HEK293 (cell line): ENCODE measurements around the gene SETD3.

Experiments
- CTCF ChIA-PET: fragments of 350-600 bp; formaldehyde crosslinking; extraction: SDS; loops from one replicate; lab custom pipeline; 2021; ENCODE audit warnings: antibody characterized with exemption; lab: Yijun Ruan, JAX
- POLR2A ChIA-PET: fragments of 300-600 bp; formaldehyde crosslinking; extraction: SDS; loops from one replicate; lab custom pipeline; 2020; ENCODE audit warnings: antibody characterized with exemption, inconsistent platforms; lab: Yijun Ruan, JAX
- H3K27ac ChIP-seq: fragments of 200-500 bp; sonication (Bioruptor generic); 2 replicates; pipeline ENCODE4 v1.5.1; 2014; ENCODE audit warnings: low read depth, low read length, control low read depth, inconsistent platforms; ENCODE audit errors: extremely low read depth
- H3K36me3 ChIP-seq, 2 experiments: fragments of 200-500 bp in 1 of 2; sonication (Bioruptor generic) in 1 of 2; 1 replicate in 1 of 2; 2 replicates in 1 of 2; pipeline ENCODE4 v1.5.1; 2014 to 2017; ENCODE audit warnings: inconsistent platforms in 2 of 2, low read length in 2 of 2; ENCODE audit not compliant: control insufficient read depth in 2 of 2, insufficient read depth in 1 of 2
- H3K4me1 ChIP-seq: fragments of 200-500 bp; sonication (Bioruptor generic); 2 replicates; pipeline ENCODE4 v1.5.1; 2014; ENCODE audit warnings: mild to moderate bottlenecking, low read length, inconsistent platforms; ENCODE audit not compliant: control insufficient read depth, insufficient read depth
- H3K4me3 ChIP-seq: 2 replicates; pipeline ENCODE4 v1.5.1; 2011; ENCODE audit warnings: low read depth, mild to moderate bottlenecking, control low read depth, low read length, moderate library complexity
- H3K9me3 ChIP-seq: fragments of 200-500 bp; sonication (Bioruptor generic); 2 replicates; pipeline ENCODE4 v1.5.1; 2014; ENCODE audit warnings: low read depth, low read length, inconsistent platforms; ENCODE audit not compliant: control insufficient read depth, insufficient read depth
- EGR2 ChIP-seq: fragments of 450-650 bp; formaldehyde crosslinking; IDR thresholded peaks from 2 replicates; pipeline ENCODE4 v1.5.1; 2016; ENCODE audit warnings: low read depth, missing biosample characterization, missing genetic modification characterization
- HIC1 ChIP-seq: fragments of 450-650 bp; formaldehyde crosslinking; IDR thresholded peaks from 2 replicates; pipeline ENCODE4 v1.5.1; 2016; ENCODE audit warnings: missing biosample characterization, missing genetic modification characterization
- KLF1 ChIP-seq: fragments of 450-650 bp; formaldehyde crosslinking; IDR thresholded peaks from 2 replicates; pipeline ENCODE4 v1.5.1; 2016; ENCODE audit warnings: missing biosample characterization, missing genetic modification characterization
- ZBTB11 ChIP-seq: fragments of 450-650 bp; formaldehyde crosslinking; conservative IDR thresholded peaks from 2 replicates; pipeline ENCODE4 v1.5.1; 2016; ENCODE audit warnings: low read depth, missing biosample characterization, missing genetic modification characterization
- ZBTB17 ChIP-seq: fragments of 450-650 bp; formaldehyde crosslinking; IDR thresholded peaks from 2 replicates; pipeline ENCODE4 v1.5.1; 2016; ENCODE audit warnings: missing biosample characterization, missing genetic modification characterization
- ZBTB20 ChIP-seq: fragments of 450-650 bp; formaldehyde crosslinking; IDR thresholded peaks from 2 replicates; pipeline ENCODE4 v1.5.1; 2016; ENCODE audit warnings: missing biosample characterization, missing genetic modification characterization
- ZBTB48 ChIP-seq: fragments of 450-650 bp; formaldehyde crosslinking; IDR thresholded peaks from 2 replicates; pipeline ENCODE4 v1.5.1; 2016; ENCODE audit warnings: missing biosample characterization, missing genetic modification characterization
- ZEB2 ChIP-seq: fragments of 450-650 bp; formaldehyde crosslinking; IDR thresholded peaks from 2 replicates; pipeline ENCODE4 v1.5.1; 2016; ENCODE audit warnings: missing biosample characterization, missing genetic modification characterization
- ZFP41 ChIP-seq: fragments of 450-650 bp; formaldehyde crosslinking; IDR thresholded peaks from 2 replicates; pipeline ENCODE4 v1.5.1; 2016; ENCODE audit warnings: missing biosample characterization, missing genetic modification characterization, borderline replicate concordance
- ZIC2 ChIP-seq: fragments of 450-650 bp; formaldehyde crosslinking; IDR thresholded peaks from 2 replicates; pipeline ENCODE4 v1.5.1; 2016; ENCODE audit warnings: missing biosample characterization, missing genetic modification characterization
- ZNF138 ChIP-seq: fragments of 450-650 bp; formaldehyde crosslinking; IDR thresholded peaks from 2 replicates; pipeline ENCODE4 v1.5.1; 2016; ENCODE audit warnings: missing biosample characterization, missing genetic modification characterization, borderline replicate concordance
- ZNF175 ChIP-seq: fragments of 450-650 bp; formaldehyde crosslinking; IDR thresholded peaks from 2 replicates; pipeline ENCODE4 v1.5.1; 2016; ENCODE audit warnings: missing biosample characterization, missing genetic modification characterization
- ZNF335 ChIP-seq: fragments of 450-650 bp; formaldehyde crosslinking; conservative IDR thresholded peaks from 2 replicates; pipeline ENCODE4 v1.5.1; 2016; ENCODE audit warnings: missing biosample characterization, missing genetic modification characterization
- ZNF366 ChIP-seq: fragments of 450-650 bp; formaldehyde crosslinking; conservative IDR thresholded peaks from 2 replicates; pipeline ENCODE4 v1.5.1; 2016; ENCODE audit warnings: missing biosample characterization, missing genetic modification characterization
- ZNF600 ChIP-seq: fragments of 450-650 bp; formaldehyde crosslinking; IDR thresholded peaks from 2 replicates; pipeline ENCODE4 v1.5.1; 2016; ENCODE audit warnings: missing biosample characterization, missing genetic modification characterization
- ZNF660 ChIP-seq: fragments of 450-650 bp; IDR thresholded peaks from 2 replicates; pipeline ENCODE4 v1.5.1; 2018; ENCODE audit warnings: missing biosample characterization, mild to moderate bottlenecking, missing genetic modification characterization
- ZNF76 ChIP-seq: fragments of 450-650 bp; formaldehyde crosslinking; IDR thresholded peaks from 2 replicates; pipeline ENCODE4; 2016; ENCODE audit warnings: low read depth, missing biosample characterization, missing genetic modification characterization, borderline replicate concordance
- ZNF777 ChIP-seq: fragments of 450-650 bp; formaldehyde crosslinking; IDR thresholded peaks from 2 replicates; pipeline ENCODE4 v1.5.1; 2017; ENCODE audit warnings: missing biosample characterization, missing genetic modification characterization, borderline replicate concordance
- ZSCAN23 ChIP-seq: fragments of 450-650 bp; formaldehyde crosslinking; IDR thresholded peaks from 2 replicates; pipeline ENCODE4 v1.5.1; 2016; ENCODE audit warnings: missing biosample characterization, missing genetic modification characterization
- ZSCAN30 ChIP-seq: fragments of 450-650 bp; IDR thresholded peaks from 2 replicates; pipeline ENCODE4 v1.5.1; 2018; ENCODE audit warnings: missing biosample characterization, mild to moderate bottlenecking, missing genetic modification characterization, moderate library complexity
- ZXDB ChIP-seq: fragments of 450-650 bp; formaldehyde crosslinking; IDR thresholded peaks from 2 replicates; pipeline ENCODE4 v1.5.1; 2016; ENCODE audit warnings: missing biosample characterization, missing genetic modification characterization
- TF ChIP-seq, protein P1 (sequence below): fragments of 450-650 bp; formaldehyde crosslinking; IDR thresholded peaks from 2 replicates; pipeline ENCODE4 v1.5.1; 2016; ENCODE audit warnings: missing biosample characterization, missing genetic modification characterization
- TF ChIP-seq, protein P2 (sequence below): fragments of 450-650 bp; formaldehyde crosslinking; IDR thresholded peaks from 2 replicates; pipeline ENCODE4 v1.5.1; 2016; ENCODE audit warnings: missing biosample characterization, missing genetic modification characterization
- TF ChIP-seq, protein P3 (sequence below): fragments of 450-650 bp; formaldehyde crosslinking; IDR thresholded peaks from 2 replicates; pipeline ENCODE4 v1.5.1; 2016; ENCODE audit warnings: missing biosample characterization, missing genetic modification characterization

Gene SETD3

GRCh38 chr14:99479906-99480869, at the start of gene SETD3:
Gene SETD3 (minus strand): TSS chr14:99480859. CDS start chr14:99465805, 15,054 bp downstream.
- Histone ChIP-seq H3K27ac (peak within 1 kb of the TSS; percentile 88), H3K4me3 (peak within 1 kb of the TSS; percentile 96), H3K4me1 (peaks cover 15% of the 10 kb centered on the region), H3K36me3 (no peaks in the 10 kb centered on the region), H3K9me3 (no peaks in the 10 kb centered on the region)
- CTCF ChIA-PET: interaction anchor here (0.6 kb wide), 1 partner anchor 394 kb away, joined by 4 read pairs; no protein-coding TSS in a partner anchor
- POLR2A ChIA-PET: interaction anchor here (0.6 to 1.5 kb wide), 18 partner anchors 10 to 491 kb away, joined by 3 to 12 read pairs (median 3); partner anchors contain the start of gene CCDC85C
- TF ChIP-seq KLF1 (no peak), ZFP41 (tag by site-specific recombination) (no peak), ZSCAN30 (tag by site-specific recombination) (peak; percentile 31; the same call in 1 of the 2 replicates), ZBTB17 (tag by site-specific recombination) (peak; percentile 76), HIC1 (peak; percentile 78), EGR2 (tag by site-specific recombination) (peak; percentile 88), ZBTB20 (tag by site-specific recombination) (peak; percentile 93), ZBTB11 (tag by site-specific recombination) (peak; percentile 55; the same call in 1 of the 2 replicates), ZIC2 (tag by site-specific recombination) (peak; percentile 73), ZBTB48 (tag by site-specific recombination) (0 out of 2 replicates have a peak, but pooled peaks have one; percentile 14), ZNF600 (tag by site-specific recombination) (peak; percentile 67), ZNF76 (tag by site-specific recombination) (peak; percentile 79; the same call in 1 of the 2 replicates), ZNF366 (tag by site-specific recombination) (0 out of 2 replicates have a peak, but pooled peaks have one; percentile 23), ZSCAN23 (tag by site-specific recombination) (no peak), ZNF777 (peak; percentile 54; the same call in 1 of the 2 replicates), ZXDB (tag by site-specific recombination) (peak; percentile 68), ZNF138 (tag by site-specific recombination) (no peak), ZEB2 (tag by site-specific recombination) (peak; percentile 59), ZNF175 (no peak), ZNF335 (tag by site-specific recombination) (peak; percentile 70; the same call in 1 of the 2 replicates), ZNF660 (tag by site-specific recombination) (no peak)
- TF ChIP-seq, protein P1, sequence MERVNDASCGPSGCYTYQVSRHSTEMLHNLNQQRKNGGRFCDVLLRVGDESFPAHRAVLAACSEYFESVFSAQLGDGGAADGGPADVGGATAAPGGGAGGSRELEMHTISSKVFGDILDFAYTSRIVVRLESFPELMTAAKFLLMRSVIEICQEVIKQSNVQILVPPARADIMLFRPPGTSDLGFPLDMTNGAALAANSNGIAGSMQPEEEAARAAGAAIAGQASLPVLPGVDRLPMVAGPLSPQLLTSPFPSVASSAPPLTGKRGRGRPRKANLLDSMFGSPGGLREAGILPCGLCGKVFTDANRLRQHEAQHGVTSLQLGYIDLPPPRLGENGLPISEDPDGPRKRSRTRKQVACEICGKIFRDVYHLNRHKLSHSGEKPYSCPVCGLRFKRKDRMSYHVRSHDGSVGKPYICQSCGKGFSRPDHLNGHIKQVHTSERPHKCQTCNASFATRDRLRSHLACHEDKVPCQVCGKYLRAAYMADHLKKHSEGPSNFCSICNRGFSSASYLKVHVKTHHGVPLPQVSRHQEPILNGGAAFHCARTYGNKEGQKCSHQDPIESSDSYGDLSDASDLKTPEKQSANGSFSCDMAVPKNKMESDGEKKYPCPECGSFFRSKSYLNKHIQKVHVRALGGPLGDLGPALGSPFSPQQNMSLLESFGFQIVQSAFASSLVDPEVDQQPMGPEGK (tag by site-specific recombination): peak; percentile 68
- TF ChIP-seq, protein P2, sequence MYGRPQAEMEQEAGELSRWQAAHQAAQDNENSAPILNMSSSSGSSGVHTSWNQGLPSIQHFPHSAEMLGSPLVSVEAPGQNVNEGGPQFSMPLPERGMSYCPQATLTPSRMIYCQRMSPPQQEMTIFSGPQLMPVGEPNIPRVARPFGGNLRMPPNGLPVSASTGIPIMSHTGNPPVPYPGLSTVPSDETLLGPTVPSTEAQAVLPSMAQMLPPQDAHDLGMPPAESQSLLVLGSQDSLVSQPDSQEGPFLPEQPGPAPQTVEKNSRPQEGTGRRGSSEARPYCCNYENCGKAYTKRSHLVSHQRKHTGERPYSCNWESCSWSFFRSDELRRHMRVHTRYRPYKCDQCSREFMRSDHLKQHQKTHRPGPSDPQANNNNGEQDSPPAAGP: 0 out of 2 replicates have a peak, but pooled peaks have one; percentile 50
- TF ChIP-seq, protein P3, sequence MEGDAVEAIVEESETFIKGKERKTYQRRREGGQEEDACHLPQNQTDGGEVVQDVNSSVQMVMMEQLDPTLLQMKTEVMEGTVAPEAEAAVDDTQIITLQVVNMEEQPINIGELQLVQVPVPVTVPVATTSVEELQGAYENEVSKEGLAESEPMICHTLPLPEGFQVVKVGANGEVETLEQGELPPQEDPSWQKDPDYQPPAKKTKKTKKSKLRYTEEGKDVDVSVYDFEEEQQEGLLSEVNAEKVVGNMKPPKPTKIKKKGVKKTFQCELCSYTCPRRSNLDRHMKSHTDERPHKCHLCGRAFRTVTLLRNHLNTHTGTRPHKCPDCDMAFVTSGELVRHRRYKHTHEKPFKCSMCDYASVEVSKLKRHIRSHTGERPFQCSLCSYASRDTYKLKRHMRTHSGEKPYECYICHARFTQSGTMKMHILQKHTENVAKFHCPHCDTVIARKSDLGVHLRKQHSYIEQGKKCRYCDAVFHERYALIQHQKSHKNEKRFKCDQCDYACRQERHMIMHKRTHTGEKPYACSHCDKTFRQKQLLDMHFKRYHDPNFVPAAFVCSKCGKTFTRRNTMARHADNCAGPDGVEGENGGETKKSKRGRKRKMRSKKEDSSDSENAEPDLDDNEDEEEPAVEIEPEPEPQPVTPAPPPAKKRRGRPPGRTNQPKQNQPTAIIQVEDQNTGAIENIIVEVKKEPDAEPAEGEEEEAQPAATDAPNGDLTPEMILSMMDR (tag by site-specific recombination): peak; percentile 38; the same call in 1 of the 2 replicates
